ENCODE data around the gene RPL26.

- TF ChIP-seq POLR2AphosphoS5 (IDR thresholded peaks at IDR 0.05; ENCODE audit: low read depth, low read length), result no peak
- no peak for TF ChIP-seq POLR2A (IDR thresholded peaks at IDR 0.05; ENCODE audit: low read depth, low read length)
These were observed 30.9 kb upstream of the RPL26 start for GRCh38 chr17:8413938-8414337.

Measured in GM12892 (cell line).